ENCODE measurements around the gene SEMA6A.

DNA sequence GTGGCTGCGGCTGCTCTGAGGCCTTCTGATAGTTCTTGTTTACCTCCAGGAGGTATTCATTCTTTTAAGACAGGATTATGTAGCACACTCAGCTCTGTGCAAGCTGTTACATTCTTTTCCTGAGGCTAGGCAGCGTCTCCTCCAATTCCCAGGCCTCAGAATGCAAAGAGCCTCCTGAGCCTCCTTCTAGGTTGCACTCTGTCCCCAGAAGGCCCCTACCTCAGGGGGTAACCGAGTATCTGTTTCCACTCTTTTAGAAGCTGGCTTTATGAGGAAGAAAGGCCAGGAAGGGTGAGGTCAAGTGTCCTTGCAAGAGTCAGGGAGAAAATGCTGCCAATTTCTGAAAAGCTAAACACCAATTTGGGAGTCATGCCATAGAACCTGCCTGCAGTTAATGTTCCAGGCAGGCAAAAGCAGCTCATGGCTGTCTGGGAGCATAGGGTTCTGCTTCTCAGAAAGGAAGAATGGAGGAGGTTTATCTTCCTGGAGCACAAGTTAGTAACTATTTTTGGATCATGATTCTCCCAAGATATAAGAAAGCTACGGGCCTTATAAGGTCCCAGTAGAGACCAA, 178.9 kb downstream of the SEMA6A start:
- TF ChIP-seq, protein P1, sequence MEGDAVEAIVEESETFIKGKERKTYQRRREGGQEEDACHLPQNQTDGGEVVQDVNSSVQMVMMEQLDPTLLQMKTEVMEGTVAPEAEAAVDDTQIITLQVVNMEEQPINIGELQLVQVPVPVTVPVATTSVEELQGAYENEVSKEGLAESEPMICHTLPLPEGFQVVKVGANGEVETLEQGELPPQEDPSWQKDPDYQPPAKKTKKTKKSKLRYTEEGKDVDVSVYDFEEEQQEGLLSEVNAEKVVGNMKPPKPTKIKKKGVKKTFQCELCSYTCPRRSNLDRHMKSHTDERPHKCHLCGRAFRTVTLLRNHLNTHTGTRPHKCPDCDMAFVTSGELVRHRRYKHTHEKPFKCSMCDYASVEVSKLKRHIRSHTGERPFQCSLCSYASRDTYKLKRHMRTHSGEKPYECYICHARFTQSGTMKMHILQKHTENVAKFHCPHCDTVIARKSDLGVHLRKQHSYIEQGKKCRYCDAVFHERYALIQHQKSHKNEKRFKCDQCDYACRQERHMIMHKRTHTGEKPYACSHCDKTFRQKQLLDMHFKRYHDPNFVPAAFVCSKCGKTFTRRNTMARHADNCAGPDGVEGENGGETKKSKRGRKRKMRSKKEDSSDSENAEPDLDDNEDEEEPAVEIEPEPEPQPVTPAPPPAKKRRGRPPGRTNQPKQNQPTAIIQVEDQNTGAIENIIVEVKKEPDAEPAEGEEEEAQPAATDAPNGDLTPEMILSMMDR (IDR thresholded peaks at IDR 0.05): no peak
- no peak for TF ChIP-seq POLR2A (IDR thresholded peaks at IDR 0.05)

All from Peyer's patch (tissue), 4 donors.